HCT116 (cell line): Measurements from ENCODE around the gene SMAD9. TPM values are rescaled to one million over a fixed set of nuclear protein-coding genes. Genes with fewer than 3 reads are reported as not detected.

Experiments
- ATAC-seq: fragments of 200-7000 bp; cut with Tn5 transposase; 2 replicates; pipeline ENCODE4 v1.9.1; 2020; ENCODE audit warnings: mild to moderate bottlenecking, moderate library complexity
- BruUV-seq: library from RNA; stranded (reverse); fragments of 400-500 nt; replicated peaks from 2 replicates; lab custom pipeline; 2021; lab: Mats Ljungman, UMichigan
- CTCF ChIA-PET: fragments of 300-600 bp; sonication (Branson Sonifier 250); formaldehyde crosslinking; loops from one replicate; lab custom pipeline; 2021; ENCODE audit warnings: antibody characterized with exemption; lab: Charles Lee
- POLR2A ChIA-PET: fragments of 300-600, 350-600 bp; sonication (Branson Sonifier 250); formaldehyde crosslinking; loops from one replicate; lab custom pipeline; 2021; ENCODE audit warnings: antibody characterized with exemption; lab: Charles Lee
- RAD21 ChIA-PET, 2 experiments: fragments of 300-600 bp; sonication (Branson Sonifier 250); formaldehyde crosslinking; loops; one replicate each; lab custom pipeline; 2023; ENCODE audit warnings: low total read pairs in 2 of 2; ENCODE audit not compliant: uncharacterized antibody in 2 of 2, unreplicated experiment in 2 of 2, low non-redundant PET in 1 of 2; lab: Charles Lee
- DNase-seq: peaks from one replicate; pipeline ENCODE4 v3.0.0-alpha.2; 2010; ENCODE audit warnings: low read depth, low spot score
- H2AFZ ChIP-seq: fragments of 200-600 bp; shearing (Covaris generic), sonication (generic); 2 replicates; pipeline ENCODE4 v1.6.1; 2017; ENCODE audit warnings: low read depth, mixed run types, mixed read lengths, antibody characterized with exemption, low read length; ENCODE audit not compliant: poor library complexity, severe bottlenecking
- H3K27ac ChIP-seq: 2 replicates; pipeline ENCODE4 v1.5.1; 2012; ENCODE audit warnings: low read depth, low read length
- H3K27me3 ChIP-seq: fragments of 200-600 bp; sonication (generic); 2 replicates; pipeline ENCODE4 v1.6.1; 2016; ENCODE audit warnings: mixed run types, low read length, mixed read lengths; ENCODE audit not compliant: insufficient read depth
- H3K36me3 ChIP-seq, 2 experiments: fragments of 200-500 bp in 1 of 2; fragments of 200-600 bp in 1 of 2; sonication (Bioruptor generic) in 1 of 2; sonication (generic) in 1 of 2; 2 replicates each; pipeline versions ENCODE4 v1.5.1 to v1.6.1; 2014 to 2016; ENCODE audit warnings: low read length in 2 of 2, inconsistent platforms in 1 of 2, mixed read lengths in 1 of 2, mixed run types in 1 of 2; ENCODE audit not compliant: insufficient read depth in 2 of 2, control insufficient read depth in 1 of 2
- H3K4me1 ChIP-seq, 2 experiments: fragments of 200-600 bp in 1 of 2; sonication (generic) in 1 of 2; 2 replicates each; pipeline versions ENCODE4 v1.5.1 to v1.6.1; 2012 to 2017; ENCODE audit warnings: low read length in 2 of 2, inconsistent platforms in 1 of 2, mild to moderate bottlenecking in 1 of 2, mixed read lengths in 1 of 2, mixed run types in 1 of 2, moderate library complexity in 1 of 2; ENCODE audit not compliant: insufficient read depth in 2 of 2, control insufficient read depth in 1 of 2
- H3K4me2 ChIP-seq: fragments of 200-600 bp; sonication (generic); 2 replicates; pipeline ENCODE4 v1.6.1; 2017; ENCODE audit warnings: mixed run types, low read length, mixed read lengths
- H3K4me3 ChIP-seq, 2 experiments: fragments of 200-600 bp in 1 of 2; sonication (generic) in 1 of 2; replicated peaks in 1 of 2; 2 replicates each; pipeline ENCODE4 v1.5.1; 2011 to 2016; ENCODE audit warnings: low read length in 2 of 2, control low read depth in 1 of 2, low read depth in 1 of 2, mild to moderate bottlenecking in 1 of 2, mixed read lengths in 1 of 2, mixed run types in 1 of 2
- H3K79me2 ChIP-seq: fragments of 200-600 bp; sonication (generic); 2 replicates; pipeline ENCODE4 v1.6.1; 2017; ENCODE audit warnings: mild to moderate bottlenecking, mixed run types, low read length, moderate library complexity, mixed read lengths; ENCODE audit not compliant: insufficient read depth
- H3K9ac ChIP-seq: fragments of 200-600 bp; sonication (generic); 2 replicates; pipeline ENCODE4 v1.6.1; 2016; ENCODE audit warnings: low read length, mixed read lengths
- H3K9me2 ChIP-seq: fragments of 200-600 bp; sonication (generic), shearing (Covaris generic); 2 replicates; pipeline ENCODE4 v1.6.1; 2017; ENCODE audit warnings: mixed run types, mild to moderate bottlenecking, moderate library complexity; ENCODE audit not compliant: insufficient read depth
- H3K9me3 ChIP-seq, 2 experiments: fragments of 200-500 bp in 1 of 2; fragments of 200-600 bp in 1 of 2; sonication (Bioruptor generic) in 1 of 2; sonication (generic) in 1 of 2; 2 replicates each; pipeline ENCODE4 v1.6.1; 2014 to 2017; ENCODE audit warnings: low read length in 2 of 2, mixed read lengths in 2 of 2, inconsistent platforms in 1 of 2, low read depth in 1 of 2, mild to moderate bottlenecking in 1 of 2, mixed run types in 1 of 2, moderate library complexity in 1 of 2; ENCODE audit not compliant: control insufficient read depth in 1 of 2, insufficient read depth in 1 of 2
- H4K20me1 ChIP-seq: fragments of 200-600 bp; sonication (generic), shearing (Covaris generic); 2 replicates; pipeline ENCODE4 v1.6.1; 2017; ENCODE audit warnings: mixed run types, mild to moderate bottlenecking, moderate library complexity; ENCODE audit not compliant: insufficient read depth
- CBX3 ChIP-seq: IDR thresholded peaks from 2 replicates; pipeline ENCODE4 v1.6.1; 2012; ENCODE audit warnings: low read depth
- CEBPB ChIP-seq: IDR thresholded peaks from 2 replicates; pipeline ENCODE4 v1.6.1; 2012; ENCODE audit warnings: low read depth
- CTCF ChIP-seq, 3 experiments: fragments of 200-600 bp in 1 of 3; sonication (generic) in 1 of 3; IDR thresholded peaks in 2 of 3; conservative IDR thresholded peaks in 1 of 3; 2 replicates each; pipeline ENCODE4 v1.5.1; 2012 to 2017; ENCODE audit warnings: low read depth in 2 of 3, low read length in 2 of 3, antibody characterized with exemption in 1 of 3, borderline replicate concordance in 1 of 3, control low read depth in 1 of 3, mild to moderate bottlenecking in 1 of 3, mixed read lengths in 1 of 3, mixed run types in 1 of 3, moderate library complexity in 1 of 3; ENCODE audit not compliant: insufficient read depth in 1 of 3
- ELF1 ChIP-seq: IDR thresholded peaks from 2 replicates; pipeline ENCODE4 v1.6.1; 2012; ENCODE audit warnings: low read depth, borderline replicate concordance
- EZH2 ChIP-seq: fragments of 200-600 bp; sonication (generic); IDR thresholded peaks from 2 replicates; pipeline ENCODE4 v1.6.1; 2017; ENCODE audit warnings: antibody characterized with exemption, mixed run types
- EZH2phosphoT487 ChIP-seq: fragments of 200-600 bp; IDR thresholded peaks from 2 replicates; pipeline ENCODE4 v1.6.1; 2018; ENCODE audit warnings: antibody characterized with exemption, borderline replicate concordance
- FOSL1 ChIP-seq: IDR thresholded peaks from 2 replicates; pipeline ENCODE4 v1.6.1; 2012; ENCODE audit warnings: low read depth
- POLR2AphosphoS5 ChIP-seq: IDR thresholded peaks from 2 replicates; pipeline ENCODE4 v1.6.1; 2011; ENCODE audit warnings: mild to moderate bottlenecking, low read depth, low read length, moderate library complexity
- RAD21 ChIP-seq: IDR thresholded peaks from 2 replicates; pipeline ENCODE4 v1.6.1; 2012; ENCODE audit warnings: low read depth, mild to moderate bottlenecking
- REST ChIP-seq: IDR thresholded peaks from 2 replicates; pipeline ENCODE4 v1.6.1; 2012; ENCODE audit warnings: low read depth
- SIN3A ChIP-seq: IDR thresholded peaks from 2 replicates; pipeline ENCODE4 v1.6.1; 2012; ENCODE audit warnings: low read depth
- SP1 ChIP-seq: IDR thresholded peaks from 2 replicates; pipeline ENCODE4 v1.6.1; 2012; ENCODE audit warnings: low read depth
- TCF7L2 ChIP-seq: IDR thresholded peaks from 2 replicates; pipeline ENCODE4 v1.7.0; 2011; ENCODE audit warnings: borderline replicate concordance, inconsistent platforms; ENCODE audit not compliant: insufficient read depth, insufficient read length; ENCODE audit errors: extremely low read depth
- YY1 ChIP-seq: IDR thresholded peaks from 2 replicates; pipeline ENCODE4 v1.6.1; 2011; ENCODE audit warnings: low read length, low read depth, moderate library complexity, mild to moderate bottlenecking; ENCODE audit not compliant: insufficient replicate concordance; ENCODE audit errors: extremely low read depth
- ZNF274 ChIP-seq: fragments of 200-500 bp; sonication (Bioruptor generic); IDR thresholded peaks from 2 replicates; pipeline ENCODE4 v1.6.1; 2014; ENCODE audit warnings: mild to moderate bottlenecking, low read depth, low read length, inconsistent platforms
- intact Hi-C: fragments of 100-400 bp; cut with micrococcal nuclease; formaldehyde crosslinking; loops from 2 replicates; pipeline ENCODE4 v1.10.0; 2022
- total RNA-seq: library from RNA; stranded (reverse); gene quantifications from one replicate; pipeline ENCODE4 v1.2.1, GENCODE V29; 2021; ENCODE audit not compliant: unreplicated experiment
- TF ChIP-seq, protein P1 (sequence below): IDR thresholded peaks from 2 replicates; pipeline ENCODE4 v1.6.1; 2011; ENCODE audit warnings: mild to moderate bottlenecking, low read length, moderate library complexity; ENCODE audit not compliant: insufficient replicate concordance; ENCODE audit errors: extremely low read depth

SMAD9 gene
- total RNA-seq, 1 experiment from 2014 or later = 4.3 TPM

- Histone ChIP-seq H3K4me2 (no peak overlapping the region), H3K4me1 (peaks cover 0 to 8% of the 10 kb centered on the region in 2 experiments; a peak in 2 of 4 replicates), H3K9me2 (no peaks in the 10 kb centered on the region), H4K20me1 (no peaks in the 10 kb centered on the region), H3K9me3 (no peaks in the 10 kb centered on the region), H3K27me3 (no peaks in the 10 kb centered on the region), H3K9ac (no peak overlapping the region), H3K79me2 (no peaks in the 10 kb centered on the region), H3K4me3 (no peak overlapping the region), H2AFZ (no peak overlapping the region), H3K27ac (no peak overlapping the region), H3K36me3 (no peaks in the 10 kb centered on the region)
- TF ChIP-seq REST (no peak), POLR2AphosphoS5 (no peak), TCF7L2 (no peak), CBX3 (no peak), EZH2 (no peak), ELF1 (no peak), SIN3A (no peak), RAD21 (no peak), CEBPB (no peak), FOSL1 (no peak), ZNF274 (no peak), EZH2phosphoT487 (no peak), CTCF (IDR thresholded peaks at IDR 0.05 in 2 of 3, conservative IDR thresholded peaks at IDR 0.05 in 1 of 3; ENCODE audit: borderline replicate concordance in 1 of 3, insufficient read depth in 1 of 3, low read depth in 2 of 3, low read length in 2 of 3) (no peak), SP1 (no peak), YY1 (no peak)
- TF ChIP-seq, protein P1, sequence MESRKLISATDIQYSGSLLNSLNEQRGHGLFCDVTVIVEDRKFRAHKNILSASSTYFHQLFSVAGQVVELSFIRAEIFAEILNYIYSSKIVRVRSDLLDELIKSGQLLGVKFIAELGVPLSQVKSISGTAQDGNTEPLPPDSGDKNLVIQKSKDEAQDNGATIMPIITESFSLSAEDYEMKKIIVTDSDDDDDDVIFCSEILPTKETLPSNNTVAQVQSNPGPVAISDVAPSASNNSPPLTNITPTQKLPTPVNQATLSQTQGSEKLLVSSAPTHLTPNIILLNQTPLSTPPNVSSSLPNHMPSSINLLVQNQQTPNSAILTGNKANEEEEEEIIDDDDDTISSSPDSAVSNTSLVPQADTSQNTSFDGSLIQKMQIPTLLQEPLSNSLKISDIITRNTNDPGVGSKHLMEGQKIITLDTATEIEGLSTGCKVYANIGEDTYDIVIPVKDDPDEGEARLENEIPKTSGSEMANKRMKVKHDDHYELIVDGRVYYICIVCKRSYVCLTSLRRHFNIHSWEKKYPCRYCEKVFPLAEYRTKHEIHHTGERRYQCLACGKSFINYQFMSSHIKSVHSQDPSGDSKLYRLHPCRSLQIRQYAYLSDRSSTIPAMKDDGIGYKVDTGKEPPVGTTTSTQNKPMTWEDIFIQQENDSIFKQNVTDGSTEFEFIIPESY = no peak
- ChIA-PET POLR2A (no interaction called here), CTCF (interaction anchor here (1.9 kb wide), 1 partner anchor 8 kb away, joined by 6 read pairs; no protein-coding TSS in a partner anchor), RAD21 (no interaction called here)
- BruUV-seq = no TSS peak
- DNase-seq (no peak), ATAC-seq (no peak)
- intact Hi-C loops = no loop called here
Observed at GRCh38 chr13:36866232-36866631, 53.8 kb downstream of the SMAD9 start.
